Measurements from ENCODE around the gene SARDH.

GRCh38 chr9:133763272-133764183 lies 25.4 kb upstream of the SARDH start:
- TF ChIP-seq CTCF (IDR thresholded peaks at IDR 0.05; ENCODE audit: extremely low read depth in 1 of 2, insufficient read depth in 1 of 2, low read depth in 1 of 2, low read length in 2 of 2), result no peak
- TF ChIP-seq, protein P1, sequence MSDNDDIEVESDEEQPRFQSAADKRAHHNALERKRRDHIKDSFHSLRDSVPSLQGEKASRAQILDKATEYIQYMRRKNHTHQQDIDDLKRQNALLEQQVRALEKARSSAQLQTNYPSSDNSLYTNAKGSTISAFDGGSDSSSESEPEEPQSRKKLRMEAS (IDR thresholded peaks at IDR 0.05; ENCODE audit: insufficient read depth, insufficient read length), result no peak
- TF ChIP-seq FOS (IDR thresholded peaks at IDR 0.05; ENCODE audit: borderline replicate concordance, insufficient read depth, low read length), result no peak
- no peak for TF ChIP-seq POLR2AphosphoS5 (IDR thresholded peaks at IDR 0.05; ENCODE audit: insufficient read depth, low read depth, low read length)
- no peak for TF ChIP-seq EZH2 (IDR thresholded peaks at IDR 0.05; ENCODE audit: borderline replicate concordance, low read depth, low read length, severe bottlenecking)
- no peak for TF ChIP-seq GATA2 (IDR thresholded peaks at IDR 0.05; ENCODE audit: insufficient read depth, insufficient read length, low read depth, low read length)
- no peak for TF ChIP-seq POLR2A (IDR thresholded peaks at IDR 0.05; ENCODE audit: low read depth, low read length)
